Transverse colon (tissue), 4 donors: Measurements from ENCODE around the gene DUSP14.

Source experiments
- CTCF ChIP-seq, 5 experiments: fragments of 200-600 bp in 3 of 5; fragments of 450-650 bp in 2 of 5; sonication (generic) in 3 of 5; IDR thresholded peaks; 1 replicate in 2 of 5; 2 replicates in 3 of 5; pipeline ENCODE4 v1.5.1; 2016 to 2017; ENCODE audit warnings: antibody characterized with exemption in 5 of 5, inconsistent platforms in 3 of 5, mild to moderate bottlenecking in 2 of 5, moderate library complexity in 1 of 5
- POLR2AphosphoS5 ChIP-seq, 3 donors: sonication (generic); formaldehyde crosslinking; IDR thresholded peaks; one replicate each; pipeline ENCODE4 v1.6.1; 2016; ENCODE audit warnings: antibody characterized with exemption in 3 of 3

GRCh38 chr17:37465069-37465616 is 24.5 kb upstream of the DUSP14 start:
- no peak for TF ChIP-seq CTCF (IDR thresholded peaks at IDR 0.05)
- TF ChIP-seq POLR2AphosphoS5 (IDR thresholded peaks at IDR 0.05), result no peak
